Fibroblast of pulmonary artery (primary cell): ENCODE results near the gene TMEM86B.
"Not testable (repeated sequence)": the region's sequence is repeated elsewhere in the genome, so short reads cannot be mapped to it uniquely, and the experiment has no call there.

Source experiments
- DNase-seq: peaks from one replicate; pipeline ENCODE4 v3.0.0-alpha.2; 2010; ENCODE audit warnings: low read depth
- H3K4me3 ChIP-seq: replicated peaks from 2 replicates; pipeline ENCODE4 v1.5.1; 2011; ENCODE audit warnings: low read depth, mild to moderate bottlenecking, control low read depth, low read length, moderate library complexity
- TF ChIP-seq, protein P1 (sequence below): IDR thresholded peaks from 2 replicates; pipeline ENCODE4 v1.5.1; 2011; ENCODE audit warnings: mild to moderate bottlenecking, control low read depth, low read length, inconsistent platforms; ENCODE audit errors: missing control alignments

TMEM86B gene

DNA sequence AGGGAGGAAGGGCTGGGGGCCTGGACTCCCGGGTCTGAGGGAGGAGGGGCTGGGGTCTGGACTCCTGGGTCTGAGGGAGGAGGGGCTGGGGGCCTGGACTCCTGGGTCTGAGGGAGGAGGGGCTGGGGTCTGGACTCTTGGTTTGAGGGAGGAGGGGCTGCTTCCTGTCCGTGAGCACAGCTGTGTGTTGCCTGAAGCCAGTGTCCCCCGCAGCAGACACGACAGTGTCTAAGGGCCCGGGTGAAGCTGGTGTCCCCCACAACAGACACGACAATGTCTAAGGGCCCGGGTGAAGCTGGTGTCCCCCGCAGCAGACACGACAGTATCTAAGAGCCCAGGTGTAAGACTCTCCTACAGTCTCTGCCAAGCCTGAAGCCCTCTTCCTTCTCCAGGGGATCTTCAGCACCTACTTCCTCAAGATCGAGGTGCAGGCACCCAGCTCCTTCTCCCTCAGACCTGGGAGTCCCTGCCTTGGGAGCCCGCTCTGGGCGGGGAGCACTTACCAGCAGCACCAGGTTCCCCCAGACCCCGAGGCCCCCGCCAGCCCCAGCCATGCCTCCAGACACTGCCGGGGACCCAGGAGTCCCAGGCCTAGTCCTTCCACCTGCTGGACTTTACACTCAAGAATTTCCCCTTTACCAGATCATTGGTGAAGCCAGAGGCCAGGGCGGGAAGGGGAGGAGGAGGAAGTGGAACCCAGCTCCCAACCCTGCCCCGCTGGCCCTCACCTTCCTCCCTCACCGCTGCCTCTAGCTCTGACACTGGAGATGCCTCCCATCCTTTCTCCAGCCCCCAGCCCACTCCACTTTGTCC is 19.5 kb downstream of the TMEM86B start, which contains the start of gene PTPRH:
TSS of gene PTPRH (minus strand) at position 622 of the 813 bp plus-strand sequence. CDS start at position 554, 68 bp downstream.
- TF ChIP-seq, protein P1, sequence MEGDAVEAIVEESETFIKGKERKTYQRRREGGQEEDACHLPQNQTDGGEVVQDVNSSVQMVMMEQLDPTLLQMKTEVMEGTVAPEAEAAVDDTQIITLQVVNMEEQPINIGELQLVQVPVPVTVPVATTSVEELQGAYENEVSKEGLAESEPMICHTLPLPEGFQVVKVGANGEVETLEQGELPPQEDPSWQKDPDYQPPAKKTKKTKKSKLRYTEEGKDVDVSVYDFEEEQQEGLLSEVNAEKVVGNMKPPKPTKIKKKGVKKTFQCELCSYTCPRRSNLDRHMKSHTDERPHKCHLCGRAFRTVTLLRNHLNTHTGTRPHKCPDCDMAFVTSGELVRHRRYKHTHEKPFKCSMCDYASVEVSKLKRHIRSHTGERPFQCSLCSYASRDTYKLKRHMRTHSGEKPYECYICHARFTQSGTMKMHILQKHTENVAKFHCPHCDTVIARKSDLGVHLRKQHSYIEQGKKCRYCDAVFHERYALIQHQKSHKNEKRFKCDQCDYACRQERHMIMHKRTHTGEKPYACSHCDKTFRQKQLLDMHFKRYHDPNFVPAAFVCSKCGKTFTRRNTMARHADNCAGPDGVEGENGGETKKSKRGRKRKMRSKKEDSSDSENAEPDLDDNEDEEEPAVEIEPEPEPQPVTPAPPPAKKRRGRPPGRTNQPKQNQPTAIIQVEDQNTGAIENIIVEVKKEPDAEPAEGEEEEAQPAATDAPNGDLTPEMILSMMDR, result no peak
- no peak within 1 kb of the TSS for H3K4me3 ChIP-seq
- no peak for DNase-seq

DNA sequence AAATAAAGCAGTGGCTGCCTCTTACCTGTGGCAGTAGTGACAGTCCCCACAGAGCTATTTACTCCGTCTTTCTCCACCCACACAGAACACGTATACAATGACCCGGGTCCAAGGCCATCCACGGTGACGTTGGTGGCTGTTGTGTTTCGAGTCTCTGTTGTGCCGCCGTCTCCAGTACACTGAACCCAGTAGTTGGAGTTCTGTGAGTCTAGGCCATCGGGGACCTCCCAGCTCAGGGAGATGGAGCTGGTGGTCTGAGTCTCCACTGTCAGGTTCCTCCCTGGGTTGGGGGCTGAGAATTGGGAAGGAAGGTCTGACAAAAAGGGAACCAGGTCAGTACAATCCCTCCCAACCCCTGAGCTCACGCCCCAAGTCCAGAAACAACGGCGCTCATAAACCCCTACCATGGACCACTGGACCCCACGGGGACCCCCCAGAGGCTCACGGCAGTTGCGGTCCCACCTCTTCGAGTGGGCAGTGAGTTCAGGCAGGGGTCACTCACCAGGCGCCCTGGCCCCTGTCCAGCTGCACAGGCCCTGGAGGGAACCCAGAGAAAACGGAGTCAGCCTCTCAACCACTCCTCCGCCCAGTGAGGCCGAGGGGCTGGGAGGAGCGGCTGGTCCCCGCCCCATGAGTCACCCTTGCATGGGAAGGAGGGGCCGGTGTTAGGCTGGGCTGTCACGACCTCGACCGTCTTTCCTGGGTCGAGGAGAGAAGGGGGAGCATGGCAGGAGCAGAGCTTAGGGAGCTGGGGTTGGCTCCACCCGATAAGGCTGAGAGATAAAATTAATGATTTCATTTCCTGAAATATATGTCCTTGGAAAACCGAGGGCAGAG is 21.7 kb downstream of the TMEM86B start:
- TF ChIP-seq, protein P1, result no peak
- DNase-seq, result peak; percentile 91
- peak overlapping the region; percentile 57 for H3K4me3 ChIP-seq

DNA sequence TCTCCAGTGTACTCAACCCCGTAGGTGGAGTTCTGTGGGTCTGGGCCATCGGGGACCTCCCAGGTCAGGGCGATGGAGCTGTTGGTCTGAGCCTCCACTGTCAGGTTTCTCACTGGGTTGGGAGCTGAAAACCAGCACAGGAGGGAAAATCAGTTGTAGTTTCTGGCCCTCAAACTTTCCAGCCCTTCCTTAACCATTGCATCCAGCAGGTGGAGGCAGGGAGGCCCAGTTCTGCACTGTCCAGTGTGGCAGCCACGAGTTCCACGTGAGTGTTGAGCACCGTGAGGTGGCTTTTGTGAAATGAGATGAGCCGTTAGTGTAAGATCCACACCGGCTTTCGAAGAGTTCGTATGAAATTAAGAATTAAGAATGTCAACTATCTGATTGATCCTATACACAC is 26.4 kb downstream of the TMEM86B start:
- not testable (repeated sequence) for DNase-seq, H3K4me3 ChIP-seq
- TF ChIP-seq, protein P1, result peak; percentile 29

DNA sequence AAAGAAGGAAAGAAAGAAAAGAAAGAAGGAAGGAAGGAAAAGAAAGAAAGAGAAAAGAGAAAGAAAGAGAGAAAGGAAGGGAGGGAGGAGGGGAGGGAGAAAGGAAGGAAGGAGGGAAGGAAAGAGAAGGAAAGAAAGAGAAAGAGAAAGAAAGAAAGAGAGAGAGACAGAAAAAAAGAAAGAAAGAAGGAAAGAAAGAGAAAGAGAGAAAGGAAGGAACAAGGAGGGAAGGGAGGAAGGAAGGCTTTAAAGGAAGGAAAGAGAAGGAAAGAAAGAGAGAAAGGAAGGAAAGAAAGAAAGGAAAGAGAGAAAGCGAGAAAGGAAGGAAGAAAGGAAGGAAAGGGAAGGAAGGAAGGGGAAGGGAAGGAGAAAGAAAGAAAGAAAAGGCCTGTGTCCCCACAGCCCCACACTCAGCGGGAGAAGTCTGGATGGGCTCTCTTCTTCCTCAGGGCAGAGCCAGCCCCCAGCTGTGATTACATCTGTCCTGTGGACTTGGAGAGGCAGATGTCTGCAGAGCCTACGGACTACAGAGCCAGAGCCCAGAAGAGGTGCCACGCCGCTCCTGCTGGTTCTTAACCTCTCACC is 28.9 kb downstream of the TMEM86B start:
- TF ChIP-seq, protein P1, result no peak
- H3K4me3 ChIP-seq, result no peak overlapping the region
- DNase-seq, result no peak

DNA sequence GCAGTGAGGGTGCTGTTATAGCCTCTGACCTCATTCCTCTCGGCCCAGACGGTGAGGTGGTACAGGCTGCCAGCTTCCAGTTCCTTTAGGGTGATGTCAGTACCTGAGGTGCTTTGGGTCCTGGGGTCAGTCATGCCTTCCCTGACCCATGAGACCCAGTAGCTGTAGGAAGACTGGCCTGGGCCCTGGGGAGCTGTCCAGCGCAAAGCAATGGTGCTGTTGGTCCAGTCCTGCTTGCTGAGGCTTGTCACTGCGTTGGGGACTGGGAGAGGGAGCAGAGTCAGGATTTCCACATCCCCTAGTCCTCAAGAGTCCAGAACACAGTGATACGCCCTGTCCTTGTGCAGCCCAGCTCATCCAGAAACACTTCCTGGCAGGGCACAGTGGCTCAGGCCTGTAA is 29.9 kb downstream of the TMEM86B start:
- TF ChIP-seq, protein P1, result no peak
- DNase-seq, result no peak
- H3K4me3 ChIP-seq, result no peak overlapping the region

DNA sequence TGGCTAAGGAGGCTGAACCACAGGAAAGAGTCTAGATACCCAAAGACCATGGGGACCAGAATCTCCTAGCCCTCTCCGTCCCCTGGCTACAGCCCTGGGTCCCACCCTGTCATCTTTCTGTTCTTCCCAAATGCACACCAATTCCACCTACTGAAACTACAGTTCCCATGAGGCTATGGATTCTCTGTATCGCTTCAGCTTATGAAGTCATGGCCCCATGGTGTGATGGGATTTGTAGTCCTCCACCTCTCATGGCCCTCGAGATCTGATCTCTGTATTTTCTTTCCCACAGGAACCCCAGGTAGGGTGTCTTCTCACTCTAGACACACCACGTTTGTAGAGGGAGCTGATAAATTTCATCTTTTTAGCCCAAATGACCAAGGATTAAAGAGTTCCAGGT is 31.0 kb downstream of the TMEM86B start:
- no peak for DNase-seq
- no peak overlapping the region for H3K4me3 ChIP-seq
- TF ChIP-seq, protein P1, result no peak
